Muscle of leg (tissue), 11 donors: ENCODE data around the gene SEC14L1. TPM values are rescaled to one million over a fixed set of nuclear protein-coding genes. Genes with fewer than 3 reads are reported as not detected.
A peak's percentile ranks its signal among the peaks of the same experiment; 100 is the strongest.

Experiments
- DNase-seq: peaks from one replicate; pipeline ENCODE4 v3.0.0; 2013
- H3K27ac ChIP-seq: one replicate; pipeline ENCODE4 v1.5.1; 2013; ENCODE audit warnings: mild to moderate bottlenecking, low read length, control low read depth
- H3K27me3 ChIP-seq: one replicate; pipeline ENCODE4 v1.6.1; 2013; ENCODE audit warnings: low read length; ENCODE audit not compliant: control insufficient read depth, insufficient read depth
- H3K36me3 ChIP-seq: one replicate; pipeline ENCODE4 v1.6.1; 2013; ENCODE audit warnings: low read length; ENCODE audit not compliant: control insufficient read depth, insufficient read depth
- H3K4me1 ChIP-seq: one replicate; pipeline ENCODE4 v1.6.1; 2013; ENCODE audit warnings: low read length; ENCODE audit not compliant: control insufficient read depth, insufficient read depth
- H3K4me3 ChIP-seq: one replicate; pipeline ENCODE4 v1.5.1; 2013; ENCODE audit warnings: low read length, control low read depth
- H3K9me3 ChIP-seq: replicated peaks from 2 replicates; pipeline ENCODE4 v1.6.1; 2013; ENCODE audit warnings: low read depth, low read length; ENCODE audit not compliant: control insufficient read depth
- WGBS: methylation state at CpG from one replicate; pipeline ENCODE4 v1.1.5; 2013; ENCODE audit warnings: missing lambda C conversion rate; ENCODE audit not compliant: insufficient coverage; 5-methylcytosine and 5-hydroxymethylcytosine counted together
- polyA plus RNA-seq, 8 donors: library from polyadenylated mRNA; unstranded; fragments of 120-200 nt; gene quantifications; one replicate each; pipeline versions ENCODE4 v1.2.1 to v1.2.3, GENCODE V29; 2013; ENCODE audit warnings: inconsistent platforms in 1 of 8, low replicate concordance in 1 of 8; ENCODE audit not compliant: insufficient read length in 8 of 8, insufficient read depth in 1 of 8
- total RNA-seq: library from RNA; stranded (reverse); fragments of 120-200 nt; gene quantifications from one replicate; pipeline ENCODE4 v1.2.4, GENCODE V29; 2013

Gene SEC14L1
- total and polyA plus RNA-seq, 9 donors, result 41.3 to 93.4 (median 82.4) TPM

DNA sequence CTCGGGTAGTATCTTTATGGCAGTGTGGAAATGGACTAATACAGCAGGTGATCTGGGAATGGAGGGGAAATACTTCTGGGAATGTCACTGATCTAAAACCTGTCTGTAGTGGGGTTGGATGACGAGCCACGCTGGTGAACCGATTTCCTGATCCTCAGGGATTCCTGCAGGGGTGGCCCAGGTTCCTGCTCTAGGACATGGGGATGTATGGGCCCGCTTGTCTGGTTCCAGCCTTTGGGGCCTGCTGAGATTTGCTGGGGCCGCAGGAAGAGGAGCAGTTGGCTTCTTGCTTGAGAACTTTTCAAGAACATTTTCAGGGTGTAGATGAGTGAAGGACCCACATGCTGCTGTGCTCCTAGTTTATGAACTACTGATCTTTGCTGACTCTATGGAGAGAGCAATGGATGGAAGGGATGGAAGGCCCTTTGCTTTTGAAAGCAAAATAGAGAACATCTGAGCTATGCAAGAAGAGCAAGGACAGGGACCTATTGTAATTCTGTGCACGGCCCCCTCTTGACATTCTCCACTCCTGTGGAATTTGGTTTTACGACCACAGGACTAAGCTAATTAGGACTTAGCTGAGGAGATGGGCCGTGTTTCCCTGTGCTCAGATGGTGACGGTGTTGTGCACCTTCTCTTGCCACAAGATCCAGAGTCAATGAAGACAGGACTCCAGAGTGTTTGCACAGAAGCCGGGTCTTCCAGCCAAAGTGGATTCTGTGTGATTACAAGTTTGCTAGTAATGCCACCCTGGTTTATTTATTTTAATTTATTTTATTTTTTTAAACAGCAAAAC, 90.5 kb downstream of the SEC14L1 start:
- Histone ChIP-seq H3K36me3 (no peaks in the 10 kb centered on the region), H3K4me3 (no peak overlapping the region), H3K27me3 (no peaks in the 10 kb centered on the region), H3K27ac (no peak overlapping the region), H3K4me1 (peaks cover 31% of the 10 kb centered on the region), H3K9me3 (peaks cover 4% of the 10 kb centered on the region)
- DNase-seq, result no peak
- WGBS, result 66% methylated on average over 7 of the region's 11 CpGs

DNA sequence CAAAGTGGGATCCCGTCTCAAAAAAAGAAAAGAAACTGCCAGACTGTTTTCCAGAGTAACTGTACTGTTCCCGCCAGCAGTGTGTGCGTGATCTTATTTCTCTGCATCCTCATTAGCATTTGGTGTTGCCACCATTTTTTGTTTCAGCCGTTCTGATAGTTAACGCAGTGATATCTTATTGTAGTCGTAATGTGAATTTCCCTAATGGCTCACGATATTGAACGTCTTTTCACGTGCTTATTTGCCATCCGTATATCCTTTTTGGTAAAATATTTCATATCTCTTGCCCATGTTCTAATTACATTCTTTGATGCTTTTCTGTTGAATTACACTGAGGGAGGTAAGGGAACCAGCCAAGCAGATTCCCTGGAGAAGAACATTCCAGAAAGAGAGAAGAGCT, 92.4 kb downstream of the SEC14L1 start:
- WGBS, result 87% methylated on average over 4 of the region's 10 CpGs
- H3K27me3 ChIP-seq, result no peaks in the 10 kb centered on the region
- no peak overlapping the region for H3K27ac ChIP-seq

DNA sequence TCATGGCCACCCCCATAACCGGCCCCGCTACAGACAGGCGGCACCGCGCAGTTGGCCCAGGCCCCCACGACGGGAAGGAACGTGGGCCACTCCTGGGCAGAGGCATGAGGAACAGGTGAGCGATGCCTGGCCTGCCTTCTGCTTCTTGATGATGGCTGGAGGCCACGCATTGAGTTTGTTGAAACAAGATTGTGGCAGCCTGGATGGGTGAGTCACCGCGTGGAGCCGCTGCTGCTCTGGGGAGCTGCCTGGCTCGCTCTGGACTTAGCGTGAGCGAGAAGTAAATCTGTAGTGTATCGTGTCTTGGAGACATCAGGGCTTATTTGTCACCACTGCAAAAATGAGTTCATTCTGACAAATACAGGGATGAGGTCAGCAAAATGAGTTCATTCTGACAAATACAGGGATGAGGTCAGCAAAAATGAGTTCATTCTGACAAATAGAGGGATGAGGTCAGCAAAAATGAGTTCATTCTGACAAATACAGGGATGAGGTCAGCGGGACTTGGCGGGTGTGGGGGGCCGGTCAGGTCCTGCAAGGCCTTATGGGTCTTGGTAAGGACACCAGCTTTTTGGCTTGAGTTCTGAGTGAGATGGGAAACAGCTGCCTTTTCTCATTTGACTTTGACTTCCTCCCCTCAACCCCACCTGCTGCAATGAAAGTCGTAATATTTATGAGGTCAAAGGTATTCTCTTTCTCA, 93.0 kb downstream of the SEC14L1 start:
- Histone ChIP-seq H3K4me1 (peaks cover 19% of the 10 kb centered on the region), H3K27me3 (no peaks in the 10 kb centered on the region), H3K36me3 (no peaks in the 10 kb centered on the region), H3K4me3 (no peak overlapping the region), H3K27ac (peak overlapping the region; percentile 21), H3K9me3 (peaks cover 4% of the 10 kb centered on the region)
- WGBS, result 83% methylated on average over 17 of the region's 21 CpGs
- DNase-seq, result peak; percentile 57

More for the DNA sequence above, 92.4 kb downstream of the SEC14L1 start:
- Histone ChIP-seq H3K36me3 (no peaks in the 10 kb centered on the region), H3K9me3 (peaks cover 4% of the 10 kb centered on the region), H3K4me1 (peaks cover 24% of the 10 kb centered on the region), H3K4me3 (no peak overlapping the region)
- DNase-seq, result no peak

DNA sequence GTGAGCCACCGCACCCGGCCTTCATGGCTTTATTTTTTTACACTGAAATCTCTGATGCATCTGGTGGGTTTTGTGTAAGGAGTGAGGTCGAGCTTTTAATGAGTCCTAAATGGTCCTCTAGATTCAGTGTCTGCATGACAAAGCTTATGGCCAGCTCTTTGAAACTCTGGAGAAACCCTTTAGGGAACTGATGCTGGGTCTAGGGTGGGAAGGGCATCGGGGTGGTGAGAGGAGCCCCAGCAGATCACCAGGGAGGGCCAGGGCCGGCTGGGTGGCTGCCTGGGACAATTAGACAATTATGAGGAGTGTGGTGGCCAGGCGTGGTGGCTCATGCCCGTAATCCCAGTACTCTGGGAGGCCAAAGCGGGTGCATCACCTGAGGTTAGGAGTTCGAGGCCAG, 93.9 kb downstream of the SEC14L1 start:
- 88% methylated on average over 5 of the region's 9 CpGs for WGBS
- H3K9me3 ChIP-seq, result peaks cover 4% of the 10 kb centered on the region
- no peaks in the 10 kb centered on the region for H3K27me3 ChIP-seq
- no peaks in the 10 kb centered on the region for H3K36me3 ChIP-seq
- no peak for DNase-seq
- H3K4me3 ChIP-seq, result no peak overlapping the region
- peaks cover 19% of the 10 kb centered on the region for H3K4me1 ChIP-seq
- H3K27ac ChIP-seq, result no peak overlapping the region

DNA sequence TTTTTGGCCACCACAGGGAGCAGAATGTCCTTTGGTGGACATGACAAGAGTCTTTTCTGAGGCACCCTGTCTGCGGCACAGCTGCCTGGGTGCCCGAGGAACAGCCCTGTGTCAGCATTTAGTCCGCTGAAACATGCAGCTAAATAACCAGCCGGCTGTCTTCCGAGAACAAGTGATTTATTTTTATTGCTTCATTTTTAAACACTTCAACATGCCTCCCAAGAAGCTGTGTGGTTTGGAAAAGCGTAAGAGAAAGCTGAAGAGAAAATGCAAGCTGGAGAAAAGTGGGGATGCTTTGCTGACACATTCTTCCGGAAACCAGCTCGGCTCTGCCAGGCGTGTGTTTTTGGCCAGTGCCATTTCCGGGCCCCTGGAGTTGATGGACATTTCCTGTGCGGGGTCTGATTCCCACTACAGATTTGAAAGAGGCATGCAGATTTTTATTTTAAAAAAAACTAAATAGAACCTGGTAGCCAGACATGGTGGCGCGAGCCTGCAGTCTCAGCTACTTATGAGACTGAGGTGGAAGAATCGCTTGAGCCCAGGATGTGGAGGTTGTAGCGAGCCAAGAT, 94.7 kb downstream of the SEC14L1 start:
- peak; percentile 77 for DNase-seq
- peaks cover 19% of the 10 kb centered on the region for H3K4me1 ChIP-seq
- H3K27me3 ChIP-seq, result no peaks in the 10 kb centered on the region
- peak overlapping the region; percentile 29 for H3K27ac ChIP-seq
- peaks cover 4% of the 10 kb centered on the region for H3K9me3 ChIP-seq
- no peaks in the 10 kb centered on the region for H3K36me3 ChIP-seq
- peak overlapping the region; percentile 2 for H3K4me3 ChIP-seq
- WGBS, result 9% methylated on average over 7 of the region's 15 CpGs

DNA sequence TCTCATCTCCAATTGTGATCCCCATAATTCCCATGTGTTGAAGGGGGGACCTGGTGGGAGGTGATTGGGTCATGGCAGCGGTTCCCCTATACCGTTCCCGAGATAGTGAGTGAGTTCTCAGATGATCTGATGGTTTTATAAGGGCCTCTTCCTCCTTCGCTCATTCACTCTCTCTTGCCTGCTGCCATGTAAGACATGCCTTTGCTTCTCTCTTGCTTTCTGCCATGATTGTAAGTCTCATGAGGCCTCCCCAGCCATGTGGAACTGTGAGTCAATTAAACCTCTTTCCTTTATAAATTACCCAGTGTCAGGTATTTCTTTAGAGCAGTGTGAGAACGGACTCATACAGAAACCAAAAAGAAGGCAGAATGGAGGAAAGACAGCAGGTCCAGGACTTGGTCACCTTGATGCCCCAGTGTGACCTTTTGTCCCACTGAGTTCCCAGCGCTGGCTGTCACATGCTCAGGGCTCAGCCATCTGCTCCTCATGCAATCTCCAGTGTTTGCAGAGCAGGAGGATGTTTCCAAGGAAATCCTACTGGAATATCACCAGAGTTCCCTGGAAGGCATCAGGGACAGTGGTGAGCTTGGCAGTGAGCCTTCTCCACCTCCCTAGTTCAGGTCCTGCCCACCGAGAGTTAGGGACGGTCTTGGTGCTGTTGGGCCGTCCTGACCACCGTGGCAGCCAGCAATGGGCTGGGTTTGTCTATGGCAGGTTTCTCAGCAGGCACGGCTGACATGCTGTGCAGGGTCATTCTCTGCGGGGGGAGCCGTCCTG, 96.7 kb downstream of the SEC14L1 start:
- no peak overlapping the region for H3K4me3 ChIP-seq
- no peak overlapping the region for H3K27ac ChIP-seq
- 72% methylated on average over 9 of the region's 13 CpGs for WGBS
- peaks cover 4% of the 10 kb centered on the region for H3K9me3 ChIP-seq
- peaks cover 19% of the 10 kb centered on the region for H3K4me1 ChIP-seq
- H3K36me3 ChIP-seq, result no peaks in the 10 kb centered on the region
- DNase-seq, result no peak
- peaks cover 4% of the 10 kb centered on the region for H3K27me3 ChIP-seq

DNA sequence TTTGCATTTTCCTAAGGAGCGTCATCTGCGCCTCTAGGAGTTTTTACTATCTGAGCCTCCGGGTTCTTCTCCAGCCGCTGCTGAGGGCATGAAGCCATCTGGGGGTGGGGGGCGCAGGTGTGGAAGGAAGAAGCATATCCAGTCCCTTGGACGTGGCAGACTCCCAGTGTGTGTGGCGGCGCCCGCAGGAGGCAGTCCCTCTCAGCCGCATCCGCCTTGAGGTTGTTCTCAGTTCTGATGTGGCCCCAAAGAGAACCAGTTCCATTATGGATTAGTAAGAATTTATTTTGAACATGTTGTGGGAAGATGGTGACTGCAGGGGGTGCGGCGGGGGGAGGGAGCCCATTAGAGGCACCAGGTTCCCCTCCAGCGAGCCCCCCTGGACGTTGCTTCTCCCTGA, 100.2 kb downstream of the SEC14L1 start:
- no peak for DNase-seq
- H3K27ac ChIP-seq, result no peak overlapping the region
- no peaks in the 10 kb centered on the region for H3K4me1 ChIP-seq
- H3K27me3 ChIP-seq, result peaks cover 4% of the 10 kb centered on the region
- H3K9me3 ChIP-seq, result no peaks in the 10 kb centered on the region
- no peaks in the 10 kb centered on the region for H3K36me3 ChIP-seq
- WGBS, result 96% methylated on average over 12 of the region's 15 CpGs
- H3K4me3 ChIP-seq, result no peak overlapping the region

DNA sequence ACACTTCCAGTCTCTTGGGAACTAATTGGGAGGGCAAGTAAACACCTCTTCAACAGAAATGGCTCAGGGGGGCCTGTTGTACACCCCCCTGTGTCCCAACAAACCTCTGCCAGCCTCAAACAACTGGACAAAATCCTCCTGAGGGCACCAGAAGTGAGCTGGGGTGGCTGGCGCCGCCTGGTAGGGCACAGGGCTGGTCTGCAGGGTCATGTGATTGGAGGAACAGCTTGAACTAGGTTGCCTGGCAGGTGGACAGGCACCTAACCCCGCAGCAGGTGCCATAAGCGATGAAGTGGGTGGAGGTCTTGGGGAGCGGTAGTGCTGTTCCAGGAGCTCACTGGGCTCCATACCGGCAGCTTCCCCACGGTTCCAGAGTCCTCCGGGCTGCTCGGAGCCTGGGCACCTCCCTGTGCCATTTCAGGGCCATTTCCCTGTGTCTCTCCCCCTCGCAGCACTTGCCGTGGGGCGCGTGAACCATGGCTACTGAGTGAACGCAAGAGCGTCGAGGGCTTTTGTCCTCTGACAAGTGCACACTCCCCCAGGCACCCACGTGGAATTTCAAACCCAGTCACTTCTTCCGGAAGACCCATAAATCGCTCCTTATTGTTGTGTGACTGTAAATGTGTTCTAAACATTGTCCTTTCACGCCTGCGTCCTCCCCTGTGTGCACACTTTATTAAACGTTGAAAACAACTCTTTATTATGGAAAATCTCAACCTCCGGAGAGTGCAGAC, 101.5 kb downstream of the SEC14L1 start:
- DNase-seq, result peak; percentile 62
- H3K4me1 ChIP-seq, result peaks cover 8% of the 10 kb centered on the region
- peaks cover 4% of the 10 kb centered on the region for H3K27me3 ChIP-seq
- H3K9me3 ChIP-seq, result no peaks in the 10 kb centered on the region
- WGBS, result 43% methylated on average over 14 of the region's 23 CpGs
- no peaks in the 10 kb centered on the region for H3K36me3 ChIP-seq
- no peak overlapping the region for H3K4me3 ChIP-seq
- H3K27ac ChIP-seq, result peak overlapping the region; percentile 35

DNA sequence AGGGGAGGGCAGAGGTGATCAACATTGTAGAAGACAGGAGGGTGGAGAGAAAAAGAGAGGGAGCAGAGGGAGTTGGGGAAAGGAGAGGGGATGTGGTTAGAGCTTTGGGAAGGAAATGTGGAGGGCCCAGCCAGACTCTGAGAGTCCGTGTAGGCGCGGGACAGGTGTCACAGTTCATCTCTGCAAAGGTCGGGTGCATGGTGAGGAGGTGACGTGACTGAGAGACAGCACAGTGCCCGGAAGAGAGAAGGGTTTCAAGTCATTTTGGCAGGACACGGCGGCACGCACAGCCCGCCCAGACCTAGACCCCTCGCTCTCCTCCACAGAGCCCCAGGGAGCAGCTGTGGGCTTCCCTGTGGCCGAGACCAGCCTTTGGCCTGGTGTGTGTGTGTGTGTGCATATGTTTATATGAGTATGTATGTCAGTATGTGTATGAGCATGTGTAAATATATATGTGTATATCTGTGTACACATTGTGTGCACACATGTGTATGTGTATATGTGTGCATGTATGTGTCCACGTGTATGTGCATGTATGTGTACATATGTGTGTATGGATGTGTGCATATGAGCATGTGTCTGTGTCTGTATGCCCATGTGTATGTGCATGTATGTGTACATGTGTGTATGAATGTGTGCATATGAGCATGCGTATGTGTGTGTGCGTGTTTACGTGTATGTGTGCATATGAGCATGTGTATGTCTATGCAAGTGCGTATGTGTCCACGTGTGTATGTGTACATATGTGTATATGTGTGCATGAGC, 104.6 kb downstream of the SEC14L1 start:
- Histone ChIP-seq H3K27ac (no peak overlapping the region), H3K9me3 (no peaks in the 10 kb centered on the region), H3K27me3 (peaks cover 18% of the 10 kb centered on the region), H3K4me3 (no peak overlapping the region), H3K36me3 (no peaks in the 10 kb centered on the region), H3K4me1 (peaks cover 11% of the 10 kb centered on the region)
- WGBS, result 75% methylated on average over 18 of the region's 18 CpGs
- DNase-seq, result no peak
